GM12892 (cell line): Measurements from ENCODE around the gene CEP131.

Source experiments
- POLR2A ChIP-seq: IDR thresholded peaks from 2 replicates; pipeline ENCODE4 v1.6.1; 2011; ENCODE audit warnings: low read depth, low read length, control low read depth
- POLR2AphosphoS5 ChIP-seq: IDR thresholded peaks from 2 replicates; pipeline ENCODE4 v1.6.1; 2011; ENCODE audit warnings: low read depth, low read length, control low read depth
- TAF1 ChIP-seq: IDR thresholded peaks from 2 replicates; pipeline ENCODE4 v1.6.1; 2011; ENCODE audit warnings: low read depth, mild to moderate bottlenecking, control low read depth, low read length, borderline replicate concordance

DNA sequence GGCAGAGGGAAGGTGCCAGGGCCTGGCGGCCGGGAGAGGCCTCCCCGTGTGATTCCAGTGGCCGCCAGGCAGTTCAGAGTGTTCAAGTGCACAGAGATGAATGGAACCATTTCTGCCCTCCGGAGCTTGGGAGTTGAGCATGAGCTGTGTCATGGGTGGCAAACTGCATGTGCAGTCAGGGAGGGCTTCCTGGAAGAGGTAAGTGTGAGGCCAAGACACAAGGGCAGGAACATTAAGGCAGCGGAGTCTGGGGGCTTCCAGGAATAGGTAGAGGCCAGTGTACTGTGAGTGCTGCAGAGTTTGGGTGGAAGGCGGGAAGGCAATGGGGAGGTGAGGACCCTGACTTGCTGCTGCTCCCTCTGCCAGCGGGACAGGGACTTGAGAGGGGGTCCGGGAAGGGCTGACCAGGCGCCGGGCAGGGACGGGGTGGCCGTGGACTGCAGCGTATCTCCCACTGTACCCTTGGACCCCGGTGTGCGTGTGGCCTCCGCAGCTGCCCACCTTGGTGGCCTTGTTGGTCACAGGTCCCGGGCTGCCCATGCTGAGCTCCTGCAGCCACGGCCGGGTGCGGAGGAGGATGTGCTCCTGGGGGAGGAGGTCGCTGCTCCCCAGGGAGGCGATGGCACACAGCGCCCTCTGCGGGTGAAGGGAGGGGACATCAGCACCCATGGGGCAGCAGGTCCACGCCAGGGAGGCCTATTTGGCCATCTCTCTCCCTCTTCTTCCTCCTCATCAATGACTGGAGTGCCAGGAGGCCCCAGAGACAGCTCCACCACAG lies 7.5 kb upstream of the CEP131 start:
- TF ChIP-seq POLR2A = no peak
- no peak for TF ChIP-seq TAF1
- TF ChIP-seq POLR2AphosphoS5 = no peak
